MCF 10A (cell line): ENCODE measurements around the gene DCHS1. TPM values are rescaled to one million over a fixed set of nuclear protein-coding genes. Genes with fewer than 3 reads are reported as not detected.

Source experiments
- BruUV-seq: library from RNA; stranded (reverse); fragments of 400-500 nt; replicated peaks from 2 replicates; lab custom pipeline; 2021; lab: Mats Ljungman, UMichigan
- CTCF ChIA-PET: fragments of 300-600 bp; sonication (Branson Sonifier 250); formaldehyde crosslinking; extraction: SDS; loops from one replicate; lab custom pipeline; 2021; ENCODE audit warnings: antibody characterized with exemption, inconsistent platforms; lab: Yijun Ruan, JAX
- POLR2A ChIA-PET: fragments of 300-600, 350-650 bp; sonication (Branson Sonifier 250); formaldehyde crosslinking; extraction: SDS; loops from one replicate; lab custom pipeline; 2020; ENCODE audit warnings: antibody characterized with exemption, inconsistent platforms; lab: Yijun Ruan, JAX
- DNase-seq: peaks from one replicate; pipeline ENCODE4 v3.0.0-alpha.2; 2018; ENCODE audit not compliant: unreplicated experiment
- H3K27ac Mint-ChIP-seq: one replicate; pipeline ENCODE4 v1.8.0; 2022; ENCODE audit warnings: mild to moderate bottlenecking, low read depth, mixed read lengths; ENCODE audit not compliant: unreplicated experiment
- H3K27me3 Mint-ChIP-seq: one replicate; pipeline ENCODE4 v1.8.0; 2022; ENCODE audit warnings: mixed read lengths; ENCODE audit not compliant: insufficient read depth, unreplicated experiment
- H3K36me3 Mint-ChIP-seq: one replicate; pipeline ENCODE4 v1.8.0; 2022; ENCODE audit warnings: mild to moderate bottlenecking, moderate library complexity, mixed read lengths; ENCODE audit not compliant: insufficient read depth, unreplicated experiment
- H3K4me1 Mint-ChIP-seq: one replicate; pipeline ENCODE4 v1.8.0; 2022; ENCODE audit warnings: mixed read lengths; ENCODE audit not compliant: insufficient read depth, unreplicated experiment
- H3K4me3 Mint-ChIP-seq: one replicate; pipeline ENCODE4 v1.8.0; 2022; ENCODE audit warnings: mild to moderate bottlenecking, moderate library complexity, mixed read lengths; ENCODE audit not compliant: unreplicated experiment
- H3K9me3 Mint-ChIP-seq: one replicate; pipeline ENCODE4 v1.8.0; 2022; ENCODE audit warnings: mixed read lengths; ENCODE audit not compliant: unreplicated experiment
- CTCF ChIP-seq: fragments of 200-600 bp; IDR thresholded peaks from one replicate; pipeline ENCODE4 v1.8.0; 2022; ENCODE audit warnings: antibody characterized with exemption, mild to moderate bottlenecking; ENCODE audit not compliant: unreplicated experiment
- intact Hi-C: fragments of 100-400 bp; cut with micrococcal nuclease; formaldehyde crosslinking; loops from 2 replicates; pipeline ENCODE4 v1.14.1; 2022
- total RNA-seq: library from RNA; stranded (reverse); gene quantifications from 2 replicates; pipeline ENCODE4 v1.2.3, GENCODE V29; 2022

Gene DCHS1
- total RNA-seq, 1 experiment from 2014 or later, result 0.19 TPM

GRCh38 chr11:6633422-6634408 is 21.9 kb downstream of the DCHS1 start:
- TF ChIP-seq CTCF, result no peak
- Mint-ChIP-seq H3K27ac (no peak overlapping the region), H3K9me3 (no peaks in the 10 kb centered on the region), H3K27me3 (no peaks in the 10 kb centered on the region), H3K4me1 (no peaks in the 10 kb centered on the region), H3K4me3 (no peak overlapping the region), H3K36me3 (no peaks in the 10 kb centered on the region)
- ChIA-PET POLR2A (no interaction called here), CTCF (interaction anchor here (0.6 kb wide), 1 partner anchor 1374 kb away, joined by 3 read pairs; no protein-coding TSS in a partner anchor)
- DNase-seq, result no peak
- BruUV-seq, result no TSS peak
- intact Hi-C loops, result no loop called here

GRCh38 chr11:6632116-6633073 is 23.2 kb downstream of the DCHS1 start:
- POLR2A ChIA-PET, result interaction anchor here (0.6 to 1.3 kb wide), 4 partner anchors 20 to 1995 kb away, joined by 3 to 4 read pairs (median 3); partner anchors contain the start of genes MRPL17 and TAF10
- no peak overlapping the region for H3K4me3 Mint-ChIP-seq
- no peak for TF ChIP-seq CTCF
- intact Hi-C loops, result no loop called here
- H3K36me3 Mint-ChIP-seq, result no peaks in the 10 kb centered on the region
- H3K9me3 Mint-ChIP-seq, result no peaks in the 10 kb centered on the region
- H3K27ac Mint-ChIP-seq, result no peak overlapping the region
- CTCF ChIA-PET, result interaction anchor here (1.0 to 1.1 kb wide), 2 partner anchors 105 to 123 kb away, joined by 4 to 5 read pairs; no protein-coding TSS in a partner anchor
- DNase-seq, result no peak
- no TSS peak for BruUV-seq
- no peaks in the 10 kb centered on the region for H3K4me1 Mint-ChIP-seq
- no peaks in the 10 kb centered on the region for H3K27me3 Mint-ChIP-seq

GRCh38 chr11:6631361-6631890 is 24.2 kb downstream of the DCHS1 start:
- no peak for TF ChIP-seq CTCF

More at GRCh38 chr11:6631361-6631890, 24.2 kb downstream of the DCHS1 start:
- intact Hi-C loops, result no loop called here
- BruUV-seq, result no TSS peak
- Mint-ChIP-seq H3K27ac (no peak overlapping the region), H3K27me3 (no peaks in the 10 kb centered on the region), H3K4me1 (no peaks in the 10 kb centered on the region), H3K4me3 (no peak overlapping the region), H3K9me3 (no peaks in the 10 kb centered on the region), H3K36me3 (no peaks in the 10 kb centered on the region)
- DNase-seq, result no peak
- ChIA-PET POLR2A (interaction anchor here (0.8 to 1.3 kb wide), 3 partner anchors 19 to 52 kb away, joined by 3 to 4 read pairs (median 3); partner anchors contain the start of genes MRPL17 and TAF10), CTCF (interaction anchor here (0.6 to 1.2 kb wide), 3 partner anchors 71 to 736 kb away, joined by 3 to 5 read pairs (median 4); no protein-coding TSS in a partner anchor)
